ENCODE measurements around the gene ZSCAN23. TPM values are rescaled to one million over a fixed set of nuclear protein-coding genes. Genes with fewer than 3 reads are reported as not detected.

ZSCAN23 gene
- total RNA-seq, 4 donors from 2014 or later, result 0.25 to 0.62 TPM; not detected in 2

GRCh38 chr6:28488916-28489365 is 45.6 kb upstream of the ZSCAN23 start:
- peaks cover 7 to 25% (median 18%) of the 10 kb centered on the region in 3 donors for H3K27me3 ChIP-seq
- no peak for DNase-seq
- intact Hi-C loops (cut with DNase I; ENCODE audit: low total_unique reads) (no loop called here), in situ Hi-C loops (cut with MboI; ENCODE audit: low sequenced_read_pairs in 4 of 4) (no loop called here)
- H3K27ac ChIP-seq, result no peak overlapping the region
- H3K4me1 ChIP-seq, result no peaks in the 10 kb centered on the region
- TF ChIP-seq CTCF (IDR thresholded peaks at IDR 0.05 in 4 of 5, conservative IDR thresholded peaks at IDR 0.05 in 1 of 5), result no peak
- TF ChIP-seq POLR2A (IDR thresholded peaks at IDR 0.05), result no peak
- no peaks in the 10 kb centered on the region for H3K36me3 ChIP-seq
- no peaks in the 10 kb centered on the region for H3K9me3 ChIP-seq
- H3K4me3 ChIP-seq, result peak overlapping the region in 1 of 4 donors; percentile 17
- ATAC-seq, result no peak

GRCh38 chr6:28486988-28487742 is 43.9 kb upstream of the ZSCAN23 start:
- TF ChIP-seq CTCF (IDR thresholded peaks at IDR 0.05 in 4 of 5, conservative IDR thresholded peaks at IDR 0.05 in 1 of 5), result no peak
- DNase-seq, result no peak
- no peak for ATAC-seq
- Histone ChIP-seq H3K4me1 (no peaks in the 10 kb centered on the region), H3K27me3 (peaks cover 7 to 25% (median 18%) of the 10 kb centered on the region in 3 donors), H3K9me3 (no peaks in the 10 kb centered on the region), H3K4me3 (no peak overlapping the region), H3K27ac (no peak overlapping the region), H3K36me3 (no peaks in the 10 kb centered on the region)
- in situ Hi-C loops (cut with MboI; ENCODE audit: low sequenced_read_pairs in 4 of 4), result no loop called here
- intact Hi-C loops (cut with DNase I; ENCODE audit: low total_unique reads), result no loop called here

- H3K27me3 ChIP-seq, result peaks cover 7 to 23% (median 14%) of the 10 kb centered on the region in 3 donors
- in situ Hi-C loops (cut with MboI; ENCODE audit: low sequenced_read_pairs in 4 of 4), result no loop called here
Measured at GRCh38 chr6:28486533-28486932, 43.2 kb upstream of the ZSCAN23 start.

GRCh38 chr6:28485482-28485881 is 42.2 kb upstream of the ZSCAN23 start:
- Histone ChIP-seq H3K27ac (no peak overlapping the region), H3K36me3 (no peaks in the 10 kb centered on the region), H3K4me1 (no peaks in the 10 kb centered on the region), H3K27me3 (peaks cover 7 to 16% (median 15%) of the 10 kb centered on the region in 3 donors), H3K4me3 (no peak overlapping the region), H3K9me3 (no peaks in the 10 kb centered on the region)
- in situ Hi-C loops (cut with MboI; ENCODE audit: low sequenced_read_pairs in 4 of 4) (no loop called here), intact Hi-C loops (cut with DNase I; ENCODE audit: low total_unique reads) (no loop called here)
- DNase-seq (no peak), ATAC-seq (no peak)
- TF ChIP-seq POLR2A (IDR thresholded peaks at IDR 0.05) (no peak), CTCF (IDR thresholded peaks at IDR 0.05 in 4 of 5, conservative IDR thresholded peaks at IDR 0.05 in 1 of 5) (no peak)

More at GRCh38 chr6:28486533-28486932, 43.2 kb upstream of the ZSCAN23 start:
- DNase-seq, result no peak
- ATAC-seq, result no peak
- Histone ChIP-seq H3K9me3 (no peaks in the 10 kb centered on the region), H3K36me3 (no peaks in the 10 kb centered on the region), H3K4me1 (no peaks in the 10 kb centered on the region), H3K27ac (no peak overlapping the region), H3K4me3 (no peak overlapping the region)
- no peak for TF ChIP-seq POLR2A (IDR thresholded peaks at IDR 0.05)
- no peak for TF ChIP-seq CTCF (IDR thresholded peaks at IDR 0.05 in 4 of 5, conservative IDR thresholded peaks at IDR 0.05 in 1 of 5)
- intact Hi-C loops (cut with DNase I; ENCODE audit: low total_unique reads), result no loop called here

Measured in gastrocnemius medialis (tissue), 4 donors.